Limb (tissue), 2 donors: ENCODE results near the gene LRIG1.

Experiments used
- DNase-seq, 2 donors: peaks; one replicate each; pipeline ENCODE4 v3.0.0-alpha.2; 2016; ENCODE audit errors: extremely low spot score in 2 of 2

The LRIG1 gene

GRCh38 chr3:66472313-66473134 is 28.3 kb downstream of the LRIG1 start:
- DNase-seq = no peak

- DNase-seq = no peak
Measured at GRCh38 chr3:66470956-66471686, 29.7 kb downstream of the LRIG1 start.

GRCh38 chr3:66470285-66470684 is 30.5 kb downstream of the LRIG1 start:
- DNase-seq = no peak

- DNase-seq = no peak
Measured at GRCh38 chr3:66469220-66469640, 31.6 kb downstream of the LRIG1 start.

GRCh38 chr3:66467996-66468735 is 32.7 kb downstream of the LRIG1 start:
- DNase-seq = no peak

GRCh38 chr3:66466606-66467270 is 34.1 kb downstream of the LRIG1 start:
- DNase-seq = no peak

GRCh38 chr3:66465587-66465986 is 35.2 kb downstream of the LRIG1 start:
- no peak for DNase-seq

GRCh38 chr3:66465034-66465433 is 35.8 kb downstream of the LRIG1 start:
- DNase-seq = no peak

- DNase-seq = no peak
Measured at GRCh38 chr3:66464512-66464894, 36.3 kb downstream of the LRIG1 start.

GRCh38 chr3:66463730-66464511 is 36.9 kb downstream of the LRIG1 start:
- no peak for DNase-seq

- DNase-seq = no peak
Measured at GRCh38 chr3:66463054-66463631, 37.7 kb downstream of the LRIG1 start.

- no peak for DNase-seq
Measured at GRCh38 chr3:66457252-66457651, 43.6 kb downstream of the LRIG1 start.

GRCh38 chr3:66456711-66457173 is 44.1 kb downstream of the LRIG1 start:
- DNase-seq = peak in 1 of 2 donors; percentile 65

GRCh38 chr3:66454464-66454859 is 46.4 kb downstream of the LRIG1 start:
- no peak for DNase-seq

- peak in 1 of 2 donors; percentile 43 for DNase-seq
Measured at GRCh38 chr3:66453651-66454463, 47.0 kb downstream of the LRIG1 start.

- peak in 1 of 2 donors; percentile 78 for DNase-seq
Measured at GRCh38 chr3:66452303-66453011, 48.4 kb downstream of the LRIG1 start.

- DNase-seq = no peak
Measured at GRCh38 chr3:66451766-66452165, 49.1 kb downstream of the LRIG1 start.

GRCh38 chr3:66450390-66451022 is 50.3 kb downstream of the LRIG1 start:
- DNase-seq = peak; percentile 64 to 85
